Activated naive CD4-positive, alpha-beta T cell treated with anti-CD3 and anti-CD28 coated beads, Interleukin-2, amount 50 U/mL, for 24 hours (primary cell): ENCODE measurements around the gene SPHK1.
A peak's percentile ranks its signal among the peaks of the same experiment; 100 is the strongest.

Experiments used
- H3K27ac Mint-ChIP-seq: one replicate; pipeline ENCODE4 v1.8.0; 2021; ENCODE audit warnings: mild to moderate bottlenecking, mixed read lengths
- H3K27me3 Mint-ChIP-seq: one replicate; pipeline ENCODE4 v1.8.0; 2021; ENCODE audit warnings: mixed read lengths
- H3K36me3 Mint-ChIP-seq: one replicate; pipeline ENCODE4 v1.8.0; 2021; ENCODE audit warnings: mixed read lengths
- H3K4me1 Mint-ChIP-seq: one replicate; pipeline ENCODE4 v1.8.0; 2021; ENCODE audit warnings: mixed read lengths
- H3K4me3 Mint-ChIP-seq: one replicate; pipeline ENCODE4 v1.8.0; 2021; ENCODE audit warnings: mild to moderate bottlenecking, mixed read lengths
- H3K9me3 Mint-ChIP-seq: one replicate; pipeline ENCODE4 v1.8.0; 2021; ENCODE audit warnings: mixed read lengths

The SPHK1 gene

GRCh38 chr17:76407509-76407908 is 23.1 kb downstream of the SPHK1 start:
- Mint-ChIP-seq H3K27ac (no peak overlapping the region), H3K4me1 (peaks cover 16% of the 10 kb centered on the region), H3K27me3 (no peaks in the 10 kb centered on the region), H3K36me3 (peaks cover 2% of the 10 kb centered on the region), H3K4me3 (no peak overlapping the region), H3K9me3 (no peaks in the 10 kb centered on the region)

GRCh38 chr17:76408037-76408849 is 23.8 kb downstream of the SPHK1 start:
- peaks cover 2% of the 10 kb centered on the region for H3K36me3 Mint-ChIP-seq
- H3K4me3 Mint-ChIP-seq: no peak overlapping the region
- no peaks in the 10 kb centered on the region for H3K27me3 Mint-ChIP-seq
- H3K4me1 Mint-ChIP-seq: peaks cover 16% of the 10 kb centered on the region
- H3K9me3 Mint-ChIP-seq: no peaks in the 10 kb centered on the region
- peak overlapping the region; percentile 35 for H3K27ac Mint-ChIP-seq

- Mint-ChIP-seq H3K36me3 (no peaks in the 10 kb centered on the region), H3K27ac (no peak overlapping the region), H3K4me1 (peaks cover 16% of the 10 kb centered on the region), H3K9me3 (no peaks in the 10 kb centered on the region), H3K27me3 (no peaks in the 10 kb centered on the region), H3K4me3 (no peak overlapping the region)
Measured at GRCh38 chr17:76410328-76410965, 26.0 kb downstream of the SPHK1 start.

- peaks cover 16% of the 10 kb centered on the region for H3K4me1 Mint-ChIP-seq
- no peak overlapping the region for H3K4me3 Mint-ChIP-seq
- no peaks in the 10 kb centered on the region for H3K36me3 Mint-ChIP-seq
- no peaks in the 10 kb centered on the region for H3K9me3 Mint-ChIP-seq
- no peaks in the 10 kb centered on the region for H3K27me3 Mint-ChIP-seq
- no peak overlapping the region for H3K27ac Mint-ChIP-seq
Measured at GRCh38 chr17:76411247-76411646, 26.8 kb downstream of the SPHK1 start.

- H3K4me1 Mint-ChIP-seq: peaks cover 13% of the 10 kb centered on the region
- H3K9me3 Mint-ChIP-seq: no peaks in the 10 kb centered on the region
- no peaks in the 10 kb centered on the region for H3K27me3 Mint-ChIP-seq
- H3K36me3 Mint-ChIP-seq: peaks cover 4% of the 10 kb centered on the region
- H3K4me3 Mint-ChIP-seq: no peak overlapping the region
- H3K27ac Mint-ChIP-seq: peak overlapping the region; percentile 17
Measured at GRCh38 chr17:76414334-76415295, 30.2 kb downstream of the SPHK1 start.

GRCh38 chr17:76415786-76416185 is 31.4 kb downstream of the SPHK1 start:
- Mint-ChIP-seq H3K4me1 (peaks cover 21% of the 10 kb centered on the region), H3K27me3 (no peaks in the 10 kb centered on the region)

GRCh38 chr17:76416457-76416856 is 32.0 kb downstream of the SPHK1 start:
- Mint-ChIP-seq H3K27me3 (no peaks in the 10 kb centered on the region), H3K4me1 (peaks cover 21% of the 10 kb centered on the region), H3K36me3 (peaks cover 4% of the 10 kb centered on the region), H3K9me3 (no peaks in the 10 kb centered on the region), H3K4me3 (no peak overlapping the region), H3K27ac (no peak overlapping the region)

More at GRCh38 chr17:76415786-76416185, 31.4 kb downstream of the SPHK1 start:
- H3K36me3 Mint-ChIP-seq: peaks cover 4% of the 10 kb centered on the region
- H3K27ac Mint-ChIP-seq: no peak overlapping the region
- H3K9me3 Mint-ChIP-seq: no peaks in the 10 kb centered on the region
- H3K4me3 Mint-ChIP-seq: no peak overlapping the region

- Mint-ChIP-seq H3K4me3 (no peak overlapping the region), H3K36me3 (peaks cover 4% of the 10 kb centered on the region), H3K27ac (no peak overlapping the region), H3K9me3 (no peaks in the 10 kb centered on the region), H3K4me1 (peaks cover 21% of the 10 kb centered on the region), H3K27me3 (no peaks in the 10 kb centered on the region)
Measured at GRCh38 chr17:76416899-76417298, 32.5 kb downstream of the SPHK1 start.

- Mint-ChIP-seq H3K27ac (no peak overlapping the region), H3K4me3 (no peak overlapping the region), H3K4me1 (peaks cover 21% of the 10 kb centered on the region), H3K27me3 (no peaks in the 10 kb centered on the region), H3K36me3 (peaks cover 4% of the 10 kb centered on the region), H3K9me3 (no peaks in the 10 kb centered on the region)
Measured at GRCh38 chr17:76417499-76418143, 33.2 kb downstream of the SPHK1 start.

- Mint-ChIP-seq H3K36me3 (peaks cover 4% of the 10 kb centered on the region), H3K27ac (no peak overlapping the region)
Measured at GRCh38 chr17:76419576-76420260, 35.3 kb downstream of the SPHK1 start.

GRCh38 chr17:76420356-76421043 is 36.1 kb downstream of the SPHK1 start:
- peaks cover 7% of the 10 kb centered on the region for H3K36me3 Mint-ChIP-seq
- no peak overlapping the region for H3K4me3 Mint-ChIP-seq
- no peaks in the 10 kb centered on the region for H3K27me3 Mint-ChIP-seq
- no peak overlapping the region for H3K27ac Mint-ChIP-seq
- no peaks in the 10 kb centered on the region for H3K9me3 Mint-ChIP-seq
- H3K4me1 Mint-ChIP-seq: peaks cover 28% of the 10 kb centered on the region

More at GRCh38 chr17:76419576-76420260, 35.3 kb downstream of the SPHK1 start:
- Mint-ChIP-seq H3K9me3 (no peaks in the 10 kb centered on the region), H3K4me3 (no peak overlapping the region), H3K4me1 (peaks cover 25% of the 10 kb centered on the region), H3K27me3 (no peaks in the 10 kb centered on the region)

- Mint-ChIP-seq H3K27ac (no peak overlapping the region), H3K4me3 (no peak overlapping the region), H3K9me3 (no peaks in the 10 kb centered on the region)
Measured at GRCh38 chr17:76421044-76421407, 36.6 kb downstream of the SPHK1 start.

GRCh38 chr17:76422406-76422805 is 38.0 kb downstream of the SPHK1 start:
- peaks cover 40% of the 10 kb centered on the region for H3K4me1 Mint-ChIP-seq
- H3K4me3 Mint-ChIP-seq: no peak overlapping the region
- H3K36me3 Mint-ChIP-seq: peaks cover 7% of the 10 kb centered on the region
- H3K27me3 Mint-ChIP-seq: no peaks in the 10 kb centered on the region
- H3K27ac Mint-ChIP-seq: no peak overlapping the region
- no peaks in the 10 kb centered on the region for H3K9me3 Mint-ChIP-seq

More at GRCh38 chr17:76421044-76421407, 36.6 kb downstream of the SPHK1 start:
- Mint-ChIP-seq H3K36me3 (peaks cover 7% of the 10 kb centered on the region), H3K4me1 (peaks cover 32% of the 10 kb centered on the region), H3K27me3 (no peaks in the 10 kb centered on the region)

- peaks cover 37% of the 10 kb centered on the region for H3K4me1 Mint-ChIP-seq
- H3K36me3 Mint-ChIP-seq: peaks cover 3% of the 10 kb centered on the region
- no peak overlapping the region for H3K27ac Mint-ChIP-seq
- H3K9me3 Mint-ChIP-seq: no peaks in the 10 kb centered on the region
- no peaks in the 10 kb centered on the region for H3K27me3 Mint-ChIP-seq
- H3K4me3 Mint-ChIP-seq: no peak overlapping the region
Measured at GRCh38 chr17:76422860-76423259, 38.5 kb downstream of the SPHK1 start.
